Astrocyte of the spinal cord (primary cell): Measurements from ENCODE around the gene SERTAD2.

Experiments used
- DNase-seq: peaks from one replicate; pipeline ENCODE4 v3.0.0; 2011; ENCODE audit warnings: low read depth, low spot score
- H3K4me3 ChIP-seq: 2 replicates; pipeline ENCODE4 v1.5.1; 2011; ENCODE audit warnings: low read depth, mild to moderate bottlenecking, low read length, moderate library complexity
- CTCF ChIP-seq: IDR thresholded peaks from 2 replicates; pipeline ENCODE4 v1.5.1; 2012; ENCODE audit warnings: low read depth, mild to moderate bottlenecking, low read length, inconsistent platforms
- in situ Hi-C: cut with HindIII; loops from 2 replicates; pipeline ENCODE4 v1.10.0; 2017; ENCODE audit warnings: low sequenced_read_pairs

Gene SERTAD2

DNA sequence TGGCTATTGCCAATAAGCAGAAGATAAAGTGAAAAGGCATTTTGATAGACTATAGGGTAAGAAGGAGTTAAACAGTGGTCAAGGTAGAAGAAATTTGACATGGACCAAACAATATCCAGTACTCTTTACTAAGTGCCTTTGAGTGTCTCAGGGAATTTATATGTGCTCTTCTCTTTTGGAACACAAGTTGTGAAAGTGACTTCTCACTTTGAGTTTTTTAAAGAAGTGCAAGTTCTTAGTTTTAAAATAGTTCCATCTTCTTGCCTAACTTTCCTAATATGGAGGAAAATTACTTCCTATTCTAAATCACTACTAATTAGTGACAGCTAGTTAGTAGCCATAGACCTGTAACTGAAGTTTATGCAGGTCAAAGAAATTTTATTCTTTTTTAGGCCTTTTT, 66.2 kb downstream of the SERTAD2 start:
- TF ChIP-seq CTCF = no peak
- in situ Hi-C loops = no loop called here
- no peak for DNase-seq
- H3K4me3 ChIP-seq = no peak overlapping the region

- in situ Hi-C loops = no loop called here
- no peak overlapping the region for H3K4me3 ChIP-seq
- DNase-seq = peak; percentile 57
- TF ChIP-seq CTCF = peak; percentile 62
These were observed 66.7 kb downstream of the SERTAD2 start for GRCh38 chr2:64586883-64587481.

- H3K4me3 ChIP-seq = no peak overlapping the region
- no peak for TF ChIP-seq CTCF
- DNase-seq = no peak
- in situ Hi-C loops = no loop called here
These were observed 67.7 kb downstream of the SERTAD2 start for GRCh38 chr2:64586054-64586453.

DNA sequence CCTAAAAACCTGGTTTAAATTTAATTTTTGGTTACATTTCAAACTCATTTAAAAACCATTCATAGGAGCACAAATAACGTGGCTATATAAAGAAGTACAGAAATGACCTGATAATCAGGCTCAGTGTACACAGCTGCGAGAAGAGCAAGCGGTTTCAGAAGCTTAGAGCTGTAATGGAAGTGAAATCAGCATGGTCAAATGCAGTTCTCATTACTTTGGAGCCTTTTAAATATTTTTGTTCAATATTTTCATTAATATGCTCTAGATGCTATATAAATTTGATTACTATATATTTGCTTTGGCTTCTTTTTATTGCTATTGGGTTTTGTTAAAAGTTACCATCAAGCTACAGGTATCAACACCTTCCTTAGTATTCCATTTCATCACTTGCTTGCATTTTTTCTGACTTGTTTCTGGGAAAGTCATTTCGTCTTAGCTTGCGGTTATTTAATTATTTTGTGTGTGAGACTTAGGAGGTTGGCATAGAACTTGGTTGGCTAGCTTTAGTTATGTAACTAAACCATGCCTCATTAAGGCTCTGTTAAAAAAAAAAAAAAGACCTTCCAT, 70.9 kb downstream of the SERTAD2 start:
- TF ChIP-seq CTCF = no peak
- no peak overlapping the region for H3K4me3 ChIP-seq
- in situ Hi-C loops = no loop called here
- no peak for DNase-seq

DNA sequence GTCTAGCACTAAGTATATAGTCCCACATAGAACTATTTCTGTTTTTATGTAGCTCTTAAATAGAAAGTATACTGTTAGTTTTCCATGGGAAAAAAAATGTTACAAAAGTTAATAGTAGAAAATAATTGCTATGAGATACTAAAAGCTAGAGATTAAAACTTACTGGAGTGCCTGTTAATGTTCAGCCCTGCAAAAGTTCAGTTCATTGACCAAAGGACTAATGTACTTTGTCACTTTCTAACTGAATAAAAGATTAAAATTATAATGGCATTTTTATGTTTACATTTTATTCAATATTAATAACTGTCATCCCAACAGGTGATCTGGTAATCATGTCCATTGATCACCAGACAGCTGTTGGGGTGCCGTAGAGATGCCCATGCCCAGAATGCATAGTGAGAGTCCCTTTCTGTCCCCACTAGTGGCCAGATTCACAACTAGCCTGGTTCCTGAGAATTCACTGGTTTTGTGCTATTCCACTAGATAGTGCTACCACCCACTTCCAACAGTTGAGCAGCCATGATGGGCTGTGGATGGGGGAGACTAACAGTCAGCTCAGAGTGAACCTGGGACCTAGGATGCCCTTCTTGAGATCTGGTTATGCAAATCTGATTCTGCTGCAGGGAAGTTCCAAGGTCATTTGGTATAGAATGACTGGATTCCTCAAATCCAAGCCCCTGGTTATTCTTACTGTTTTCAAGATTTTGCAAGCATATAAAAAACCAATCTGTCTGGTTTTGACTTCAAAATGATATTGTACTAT, 71.8 kb downstream of the SERTAD2 start:
- DNase-seq = no peak
- no peak overlapping the region for H3K4me3 ChIP-seq
- TF ChIP-seq CTCF = no peak
- in situ Hi-C loops = no loop called here
